GM19328 (cell line): Measurements from ENCODE around the gene TYMP.

Experiments
- ATAC-seq: cut with Tn5 transposase; IDR thresholded peaks from one replicate; pipeline ENCODE4 v1.9.1; 2021; ENCODE audit warnings: mild to moderate bottlenecking, moderate library complexity; ENCODE audit not compliant: unreplicated experiment

The TYMP gene

GRCh38 chr22:50506611-50507420, 23.0 kb downstream of the TYMP start:
- no peak for ATAC-seq

- no peak for ATAC-seq
Measured at GRCh38 chr22:50505776-50506610, 23.8 kb downstream of the TYMP start.

GRCh38 chr22:50505276-50505775, 24.5 kb downstream of the TYMP start:
- no peak for ATAC-seq

- no peak for ATAC-seq
Measured at GRCh38 chr22:50504369-50505211, 25.2 kb downstream of the TYMP start.

GRCh38 chr22:50503475-50504145, 26.2 kb downstream of the TYMP start:
- ATAC-seq, result no peak

GRCh38 chr22:50502628-50503474, 27.0 kb downstream of the TYMP start:
- ATAC-seq, result no peak

- no peak for ATAC-seq
Measured at GRCh38 chr22:50502096-50502495, 27.7 kb downstream of the TYMP start.

- no peak for ATAC-seq
Measured at GRCh38 chr22:50500452-50500851, 29.4 kb downstream of the TYMP start.

GRCh38 chr22:50498322-50498890, 31.4 kb downstream of the TYMP start:
- ATAC-seq, result no peak

- no peak for ATAC-seq
Measured at GRCh38 chr22:50497093-50497492, 32.7 kb downstream of the TYMP start.

- no peak for ATAC-seq
Measured at GRCh38 chr22:50490531-50491308, 39.1 kb downstream of the TYMP start.

GRCh38 chr22:50489363-50490243, 40.2 kb downstream of the TYMP start:
- ATAC-seq, result no peak

GRCh38 chr22:50488886-50489285, 40.9 kb downstream of the TYMP start:
- ATAC-seq, result no peak

GRCh38 chr22:50488006-50488677, 41.7 kb downstream of the TYMP start:
- ATAC-seq, result no peak

GRCh38 chr22:50487290-50488005, 42.4 kb downstream of the TYMP start:
- no peak for ATAC-seq
